ENCODE data around the gene HSPB8.
"Not testable (repeated sequence)": the region's sequence is repeated elsewhere in the genome, so short reads cannot be mapped to it uniquely, and the experiment has no call there.

The HSPB8 gene

DNA sequence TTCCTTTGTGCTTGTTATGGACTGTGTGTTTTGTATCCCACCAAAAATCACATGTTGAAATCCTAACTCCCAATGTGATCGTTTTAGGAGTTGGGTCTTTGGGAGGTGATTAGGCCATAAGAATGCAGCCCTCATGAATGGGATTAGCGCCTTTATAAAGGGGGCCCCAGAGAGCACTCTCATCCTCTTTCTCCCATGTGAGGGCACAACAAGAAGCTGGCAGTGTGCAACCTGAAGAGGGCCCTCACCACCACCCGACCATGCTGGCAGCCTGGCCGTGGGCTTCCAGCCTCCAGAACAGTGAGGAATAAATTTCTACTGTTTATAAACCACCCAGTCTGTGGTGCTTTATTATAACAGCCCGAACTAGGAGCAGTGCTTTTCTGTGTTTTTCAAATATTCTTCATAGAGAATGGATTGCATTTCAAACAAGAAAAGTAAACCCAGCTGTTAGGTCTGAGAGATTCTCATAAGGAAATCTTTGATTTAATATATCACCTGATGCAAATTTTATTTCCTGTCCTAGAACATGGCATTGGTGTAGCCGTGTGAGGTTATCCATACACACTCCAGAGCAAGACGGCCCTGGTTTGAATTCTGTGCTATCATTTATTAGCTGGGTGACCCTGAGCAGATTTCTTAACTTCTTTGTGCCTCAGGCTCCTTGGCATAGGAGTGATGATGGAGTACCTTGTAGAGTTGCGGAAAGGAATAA, 27.8 kb downstream of the HSPB8 start:
- no peak for DNase-seq (ENCODE audit: low spot score)

DNA sequence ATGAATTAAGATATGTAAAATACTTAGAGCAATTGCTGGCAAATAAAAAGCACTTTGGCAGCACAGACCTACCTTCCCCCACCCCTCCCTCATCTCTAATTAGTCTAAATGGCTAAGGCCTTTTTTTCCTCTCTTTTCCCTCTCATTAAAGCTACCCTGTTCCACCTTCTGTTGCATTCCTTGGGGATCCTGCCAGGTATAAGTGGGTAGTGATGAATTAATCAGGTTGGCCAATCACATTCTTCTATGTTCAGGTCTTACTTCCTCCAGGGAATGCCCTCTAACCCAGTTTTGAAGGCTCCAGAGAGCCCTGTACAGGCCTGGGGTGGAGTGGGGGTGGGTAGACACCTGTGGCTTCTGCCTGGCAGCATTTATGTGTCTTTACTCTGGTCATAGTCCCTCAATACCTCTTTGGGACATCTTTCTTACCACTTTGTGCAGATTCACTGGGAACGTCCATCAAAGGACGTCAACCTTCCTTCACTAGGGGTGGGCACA, 28.4 kb downstream of the HSPB8 start:
- DNase-seq (ENCODE audit: low spot score), result no peak

DNA sequence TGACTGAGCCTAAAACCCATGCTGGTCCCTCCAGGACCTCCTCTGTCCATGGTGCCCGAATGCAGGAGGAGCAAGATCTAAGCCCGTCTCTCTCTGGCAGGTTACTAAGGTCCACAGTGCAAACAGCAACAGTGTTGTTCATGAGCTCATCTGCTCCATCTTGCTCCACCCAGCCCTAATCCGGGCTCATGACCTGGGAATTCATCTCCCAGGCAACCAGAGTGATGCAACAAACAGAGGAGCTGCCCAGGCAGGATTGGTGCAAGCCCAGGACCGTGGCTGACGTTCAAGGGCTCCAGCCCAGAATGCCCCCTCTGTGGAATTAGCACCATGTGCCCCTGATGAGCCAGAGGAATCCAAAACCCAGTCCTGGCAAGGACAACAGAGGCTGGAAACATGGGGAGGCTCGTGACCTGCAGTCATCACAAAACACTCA, 29.9 kb downstream of the HSPB8 start:
- no peak for DNase-seq (ENCODE audit: low spot score)

DNA sequence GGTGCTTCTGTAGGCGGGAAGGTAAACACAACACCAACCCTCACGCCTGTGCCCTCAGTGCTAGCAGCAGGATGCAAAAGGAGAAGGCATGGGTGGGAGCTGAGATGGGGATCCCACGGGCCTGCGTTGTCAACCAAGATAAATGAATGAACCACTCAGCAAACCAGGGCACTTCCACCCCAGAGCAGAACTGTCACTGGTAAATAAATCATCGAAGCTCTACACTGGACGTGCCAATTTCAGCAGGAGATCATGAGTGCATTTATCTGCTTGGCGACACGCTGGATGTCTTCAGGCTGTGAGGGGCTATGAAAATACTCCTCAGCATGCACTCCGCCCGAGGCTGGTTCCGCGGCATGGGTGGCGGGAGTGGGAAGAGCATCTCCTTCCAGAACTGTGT, 33.2 kb downstream of the HSPB8 start:
- no peak for DNase-seq (ENCODE audit: low spot score)

DNA sequence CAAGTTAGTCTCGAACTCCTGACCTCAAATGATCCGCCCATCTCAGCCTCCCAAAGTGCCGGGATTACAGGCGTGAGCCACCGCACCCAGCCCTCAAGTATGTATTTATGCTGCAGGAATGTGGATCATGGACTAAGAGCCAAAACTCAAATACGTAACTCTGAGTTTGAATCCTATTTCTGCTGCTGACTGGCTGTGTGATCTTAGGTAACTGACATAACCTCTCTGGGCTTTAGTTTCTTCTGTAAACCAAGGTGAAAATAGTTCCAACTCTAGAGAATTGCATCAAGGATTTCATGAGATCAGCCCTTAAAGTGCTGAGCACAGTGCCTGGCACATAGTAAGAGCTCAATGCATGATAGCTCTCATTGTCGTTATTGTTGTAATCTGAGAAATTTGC, 37.4 kb downstream of the HSPB8 start:
- DNase-seq (ENCODE audit: low spot score), result no peak

DNA sequence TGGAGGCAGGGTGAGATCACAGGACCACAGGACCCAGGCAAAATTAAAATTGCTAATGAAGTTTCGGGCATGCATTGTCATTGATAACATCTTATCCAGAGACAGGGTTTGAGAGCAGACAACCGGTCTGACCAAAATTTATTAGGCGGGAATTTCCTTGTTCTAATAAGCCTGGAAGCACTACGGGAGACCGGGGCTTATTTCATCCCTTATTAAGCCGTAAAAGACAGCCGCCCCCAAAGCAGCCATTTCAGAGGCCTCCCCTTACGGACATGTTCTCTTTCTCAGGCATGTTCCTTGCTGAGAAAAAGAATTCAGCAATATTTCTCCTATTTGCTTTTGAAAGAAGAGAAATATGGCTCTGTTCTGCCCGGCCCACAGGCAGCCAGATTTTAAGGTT, 40.1 kb downstream of the HSPB8 start:
- not testable (repeated sequence) for DNase-seq (ENCODE audit: low spot score)

DNA sequence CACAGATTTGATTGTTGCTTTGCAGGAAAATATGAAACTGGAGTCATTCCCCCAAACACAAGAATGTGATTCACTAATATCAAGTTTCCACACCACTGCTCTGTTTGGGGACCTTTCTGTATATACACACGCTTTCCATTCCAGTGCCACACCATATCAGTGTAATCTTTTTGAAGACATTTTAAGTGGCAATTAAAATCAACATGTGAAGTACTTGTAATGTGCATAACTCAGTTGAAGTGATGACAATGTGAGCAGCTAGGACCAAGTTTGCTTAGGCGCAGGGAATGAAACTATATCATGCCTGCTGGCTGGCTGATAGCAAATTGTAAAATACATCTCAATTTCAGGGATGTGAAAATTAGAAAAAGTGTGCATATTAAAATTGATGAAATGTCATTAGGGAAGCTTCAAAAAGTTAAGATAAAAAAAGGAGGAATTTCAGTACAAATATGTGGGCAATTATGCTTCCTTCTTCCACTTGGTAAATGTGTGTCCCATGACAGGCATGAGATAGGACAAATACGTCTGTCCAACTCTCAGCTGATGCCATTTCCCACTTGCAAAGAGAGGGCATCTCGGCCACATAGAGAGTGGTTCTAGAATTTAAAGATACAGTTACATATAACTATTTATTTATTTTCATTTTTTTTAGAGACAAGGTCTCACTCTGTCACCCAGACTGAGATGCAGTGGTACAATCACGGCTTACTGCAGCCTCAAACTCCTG, 43.7 kb downstream of the HSPB8 start:
- no peak for DNase-seq (ENCODE audit: low spot score)

DNA sequence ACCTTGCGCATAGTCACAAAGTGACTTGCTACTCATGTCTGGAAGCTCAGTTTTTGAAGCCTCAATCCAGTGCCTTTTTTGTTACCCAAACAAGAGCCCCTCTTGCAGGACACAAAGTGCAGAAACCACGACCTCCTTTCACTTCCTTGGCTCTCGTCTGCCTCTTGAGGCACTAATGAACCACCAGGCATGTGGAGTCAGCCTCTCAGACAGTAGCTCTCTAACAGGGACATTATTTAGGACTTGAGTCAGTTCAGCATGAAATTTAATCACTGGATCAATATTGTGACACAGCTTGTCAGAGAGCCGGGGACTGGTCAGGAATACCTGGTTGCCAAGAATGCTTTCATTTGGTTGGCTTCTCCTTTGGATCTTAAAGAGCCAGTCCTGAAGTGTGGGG, 46.7 kb downstream of the HSPB8 start:
- DNase-seq (ENCODE audit: low spot score), result no peak

DNA sequence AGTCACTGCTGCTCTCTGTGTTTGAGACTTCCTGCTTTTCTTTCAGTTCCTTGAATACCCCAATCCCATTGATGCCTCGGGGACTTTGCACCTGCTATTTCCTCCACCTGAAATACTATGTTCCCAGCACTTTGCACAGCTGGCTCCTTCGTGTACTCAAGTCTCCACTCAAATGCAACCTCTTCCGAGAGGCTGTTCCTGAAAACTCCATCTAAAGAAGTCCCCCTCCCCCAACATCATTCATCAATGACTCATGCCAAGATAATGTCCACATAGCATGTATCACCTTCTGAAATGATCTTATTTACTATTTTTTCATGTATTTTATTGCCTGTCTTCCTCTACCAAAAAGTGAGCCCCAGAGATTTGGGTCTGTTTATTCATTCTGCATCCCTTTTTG, 48.6 kb downstream of the HSPB8 start:
- DNase-seq (ENCODE audit: low spot score), result no peak

DNA sequence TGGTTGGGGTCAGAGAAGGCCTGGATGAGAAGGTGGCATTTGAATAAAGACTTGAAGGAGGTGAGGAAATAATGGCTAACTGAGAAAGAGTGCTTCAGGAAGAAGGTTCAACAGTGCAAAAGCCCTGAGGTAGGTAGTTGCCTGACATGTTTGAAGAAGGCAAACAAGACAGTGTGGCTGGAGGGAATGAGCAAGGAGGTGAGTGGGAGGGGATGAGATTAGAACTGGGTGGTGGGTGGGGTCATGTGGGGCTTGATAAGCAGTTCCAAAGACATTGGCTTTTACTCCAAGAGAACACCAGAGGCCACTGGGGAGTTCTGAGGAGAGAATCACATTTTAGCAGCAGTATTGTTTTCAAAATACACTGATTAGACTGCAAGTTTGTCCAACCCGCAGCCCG, 50.5 kb downstream of the HSPB8 start:
- DNase-seq (ENCODE audit: low spot score), result no peak

DNA sequence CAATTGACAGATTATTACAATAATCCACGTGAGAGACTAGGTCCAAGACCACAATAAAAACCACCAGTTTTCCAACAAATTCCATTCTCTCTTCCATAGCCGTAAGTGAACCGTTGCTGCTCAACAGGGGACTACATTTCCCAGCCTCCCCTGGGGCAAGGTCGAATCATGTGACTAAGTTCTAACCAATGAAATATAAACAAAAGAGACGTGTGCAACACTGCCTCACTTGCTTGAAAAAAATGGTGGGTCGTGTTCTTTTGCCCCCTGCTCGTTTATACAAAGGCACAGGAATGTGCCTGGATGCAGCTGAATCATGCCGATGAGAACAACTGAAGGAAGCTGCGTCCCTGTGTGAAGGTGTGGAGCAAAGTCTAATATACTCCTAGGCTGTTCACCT, 51.1 kb downstream of the HSPB8 start:
- DNase-seq (ENCODE audit: low spot score), result no peak

DNA sequence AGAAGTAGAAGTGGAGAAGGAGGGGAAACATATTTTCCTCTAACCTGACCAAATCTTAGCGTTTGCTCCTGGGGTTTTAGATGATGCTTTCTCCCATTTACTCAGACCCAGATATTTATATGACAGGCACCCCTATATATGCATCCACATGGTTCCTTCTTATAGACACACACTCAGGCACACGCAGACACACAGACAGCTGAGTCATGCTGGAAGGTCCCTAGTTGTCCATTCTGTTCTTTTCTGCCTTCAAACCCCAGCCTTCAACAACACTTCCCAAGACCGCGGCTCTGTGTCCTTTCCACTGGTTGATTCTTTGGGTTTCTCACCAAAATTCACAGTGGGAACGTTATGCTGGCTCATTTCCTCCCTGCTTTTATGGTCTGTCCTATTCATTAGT, 52.1 kb downstream of the HSPB8 start:
- DNase-seq (ENCODE audit: low spot score), result no peak

DNA sequence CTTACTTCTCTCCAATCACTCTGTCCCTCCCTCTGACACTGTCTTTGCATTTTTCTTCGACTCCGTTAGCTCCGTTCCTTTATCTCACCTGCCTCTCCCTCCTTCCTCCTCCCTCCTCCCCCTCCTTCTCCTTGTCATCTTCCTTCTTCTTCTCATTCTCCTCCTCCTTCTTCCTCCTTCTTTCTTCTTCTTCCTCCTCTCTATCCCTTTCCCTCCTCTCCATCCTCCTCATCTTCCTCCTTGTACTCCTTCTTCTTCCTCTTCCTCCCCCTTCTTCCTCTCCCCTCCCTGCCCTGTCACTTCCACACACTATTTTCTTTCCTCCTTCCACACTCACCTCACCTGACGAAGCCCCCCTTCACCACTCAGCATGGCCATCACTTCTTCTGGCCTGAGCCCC, 53.0 kb downstream of the HSPB8 start:
- no peak for DNase-seq (ENCODE audit: low spot score)

DNA sequence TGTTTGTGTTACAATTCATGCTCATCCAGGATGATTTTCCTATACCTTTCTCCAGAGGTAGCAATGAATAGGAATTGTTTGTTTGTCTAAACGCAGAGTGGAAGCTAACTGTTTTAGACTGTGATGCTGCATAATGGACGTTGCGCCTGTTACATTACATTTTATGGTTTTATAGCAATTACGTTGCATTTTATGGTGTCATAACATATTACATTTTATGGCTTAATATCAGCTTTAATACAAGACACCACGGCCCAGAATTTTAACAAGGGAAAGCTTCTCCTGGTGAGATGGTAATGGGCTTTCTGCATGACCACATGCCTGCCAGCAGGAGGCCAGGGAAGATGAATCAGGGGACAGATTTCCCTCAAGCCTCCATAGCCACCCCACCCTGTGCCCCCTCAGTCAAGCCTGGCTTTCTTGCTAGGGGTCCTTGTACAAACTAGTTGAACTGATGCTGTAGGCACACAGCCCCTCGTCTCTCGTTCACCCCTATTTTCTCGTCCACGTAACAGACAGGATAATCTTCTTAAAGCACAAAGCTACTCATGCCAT, 56.5 kb downstream of the HSPB8 start:
- DNase-seq (ENCODE audit: low spot score), result no peak

DNA sequence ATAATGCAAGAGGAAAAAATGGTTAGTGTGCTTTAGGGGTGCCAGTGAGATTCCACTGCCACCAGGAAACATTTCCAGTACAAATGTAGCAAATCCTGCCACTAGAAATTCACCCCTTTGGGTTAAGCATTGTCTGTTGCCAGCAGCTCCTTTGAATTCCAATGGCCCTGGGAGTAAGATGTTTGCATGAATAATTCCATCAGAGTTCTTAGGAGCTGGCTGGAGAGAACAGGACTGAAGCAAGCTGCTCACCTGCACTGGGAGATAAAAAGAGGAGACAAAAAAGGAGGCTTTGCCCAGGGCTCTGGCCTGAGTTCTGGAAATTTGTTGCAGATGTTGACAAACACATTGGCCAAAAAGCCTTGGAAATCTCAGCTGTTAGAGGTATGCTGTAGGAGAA, 57.6 kb downstream of the HSPB8 start:
- no peak for DNase-seq (ENCODE audit: low spot score)

DNA sequence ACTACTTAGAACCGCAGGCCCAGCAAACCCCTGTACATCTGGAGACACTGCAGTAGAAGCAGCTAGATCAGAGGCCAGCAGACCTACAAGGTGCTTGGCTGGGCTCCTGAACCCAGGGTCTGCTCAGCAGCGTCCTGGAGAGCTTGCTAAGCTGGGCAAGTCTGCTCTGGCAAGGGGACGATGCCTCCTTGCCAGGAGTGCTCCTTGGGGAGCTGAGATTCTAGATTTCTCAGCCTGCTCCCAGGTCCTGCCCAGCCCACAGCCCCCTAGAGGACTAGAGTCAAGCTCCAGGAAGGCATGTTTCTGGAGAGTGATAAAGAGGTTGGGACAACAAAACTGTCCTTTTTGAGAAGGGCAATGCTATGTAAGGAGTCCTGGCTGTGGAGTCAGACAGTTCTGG, 60.3 kb downstream of the HSPB8 start:
- DNase-seq (ENCODE audit: low spot score), result no peak

DNA sequence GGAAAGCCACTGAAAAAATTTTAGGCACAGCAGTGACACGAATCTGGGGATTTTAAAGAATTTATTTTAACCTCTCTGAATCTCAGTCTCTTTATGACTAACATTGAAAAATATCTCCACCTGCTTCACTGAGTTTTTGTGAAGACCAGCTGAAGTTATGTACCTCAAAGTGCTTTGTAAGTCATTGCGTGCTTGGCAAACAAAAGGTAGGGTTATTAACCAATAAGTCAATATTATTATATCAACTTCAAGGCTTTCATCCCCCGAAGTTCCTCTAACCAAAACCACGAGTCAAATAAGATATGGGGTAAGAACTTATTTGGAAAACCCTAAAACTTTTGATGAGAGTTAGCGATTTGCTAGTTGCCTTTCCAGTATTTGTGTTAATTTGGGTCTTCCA, 62.3 kb downstream of the HSPB8 start:
- no peak for DNase-seq (ENCODE audit: low spot score)

DNA sequence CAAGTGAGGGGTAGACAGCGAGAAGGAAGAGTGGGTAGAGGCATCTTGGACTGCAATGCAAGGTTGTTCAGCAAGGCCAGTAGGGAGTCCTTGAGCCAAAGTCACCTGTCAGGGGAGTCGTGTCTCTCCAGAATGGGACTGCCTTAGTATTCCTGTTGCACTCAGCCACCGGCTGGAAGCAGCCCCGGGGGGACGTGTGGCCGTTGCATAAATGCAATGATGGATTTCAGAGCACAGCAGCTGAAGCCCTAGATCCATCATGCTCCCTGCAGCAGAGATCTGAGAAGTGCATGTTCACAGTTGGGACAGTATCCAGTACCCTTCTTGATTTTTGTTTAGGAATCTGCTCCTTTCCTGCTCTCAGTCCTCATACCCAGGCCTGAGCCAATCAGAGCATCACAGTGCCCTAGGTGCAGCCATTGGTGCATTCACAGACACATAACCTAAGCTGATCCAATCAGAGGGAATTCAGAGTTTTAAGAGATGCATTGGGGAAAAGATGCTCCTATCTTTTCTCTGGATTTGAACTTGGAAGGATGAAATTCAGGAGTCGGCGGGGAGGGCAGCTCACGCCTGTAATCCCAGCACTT, 62.9 kb downstream of the HSPB8 start:
- no peak for DNase-seq (ENCODE audit: low spot score)
